ENCODE measurements around the gene BBLN.

The BBLN gene

DNA sequence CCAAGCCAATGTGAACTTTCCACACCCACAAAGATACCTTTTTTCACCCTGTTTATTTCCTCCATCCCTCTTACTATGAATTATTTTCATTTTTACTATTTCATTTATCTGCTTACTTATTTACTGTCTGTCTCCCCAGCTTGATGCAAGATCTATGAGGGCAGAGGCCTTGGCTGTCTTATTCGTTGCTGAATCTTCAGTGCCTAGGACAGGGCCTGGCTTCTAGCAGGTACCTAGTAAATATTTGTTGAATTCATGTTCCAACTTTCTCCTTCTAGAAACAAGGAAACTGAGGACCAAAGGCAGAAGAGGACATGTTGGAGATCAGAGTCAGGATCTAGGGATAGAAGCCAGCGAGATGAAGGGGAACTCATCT, 42.6 kb downstream of the BBLN start:
- in situ Hi-C loops (cut with HindIII; ENCODE audit: low sequenced_read_pairs) = no loop called here
- TF ChIP-seq, protein P1, sequence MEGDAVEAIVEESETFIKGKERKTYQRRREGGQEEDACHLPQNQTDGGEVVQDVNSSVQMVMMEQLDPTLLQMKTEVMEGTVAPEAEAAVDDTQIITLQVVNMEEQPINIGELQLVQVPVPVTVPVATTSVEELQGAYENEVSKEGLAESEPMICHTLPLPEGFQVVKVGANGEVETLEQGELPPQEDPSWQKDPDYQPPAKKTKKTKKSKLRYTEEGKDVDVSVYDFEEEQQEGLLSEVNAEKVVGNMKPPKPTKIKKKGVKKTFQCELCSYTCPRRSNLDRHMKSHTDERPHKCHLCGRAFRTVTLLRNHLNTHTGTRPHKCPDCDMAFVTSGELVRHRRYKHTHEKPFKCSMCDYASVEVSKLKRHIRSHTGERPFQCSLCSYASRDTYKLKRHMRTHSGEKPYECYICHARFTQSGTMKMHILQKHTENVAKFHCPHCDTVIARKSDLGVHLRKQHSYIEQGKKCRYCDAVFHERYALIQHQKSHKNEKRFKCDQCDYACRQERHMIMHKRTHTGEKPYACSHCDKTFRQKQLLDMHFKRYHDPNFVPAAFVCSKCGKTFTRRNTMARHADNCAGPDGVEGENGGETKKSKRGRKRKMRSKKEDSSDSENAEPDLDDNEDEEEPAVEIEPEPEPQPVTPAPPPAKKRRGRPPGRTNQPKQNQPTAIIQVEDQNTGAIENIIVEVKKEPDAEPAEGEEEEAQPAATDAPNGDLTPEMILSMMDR (IDR thresholded peaks at IDR 0.05; ENCODE audit: low read depth, low read length, missing control alignments) = no peak
- DNase-seq (ENCODE audit: low read depth) = no peak
- no peak overlapping the region for H3K4me3 ChIP-seq (ENCODE audit: low read depth, low read length)

DNA sequence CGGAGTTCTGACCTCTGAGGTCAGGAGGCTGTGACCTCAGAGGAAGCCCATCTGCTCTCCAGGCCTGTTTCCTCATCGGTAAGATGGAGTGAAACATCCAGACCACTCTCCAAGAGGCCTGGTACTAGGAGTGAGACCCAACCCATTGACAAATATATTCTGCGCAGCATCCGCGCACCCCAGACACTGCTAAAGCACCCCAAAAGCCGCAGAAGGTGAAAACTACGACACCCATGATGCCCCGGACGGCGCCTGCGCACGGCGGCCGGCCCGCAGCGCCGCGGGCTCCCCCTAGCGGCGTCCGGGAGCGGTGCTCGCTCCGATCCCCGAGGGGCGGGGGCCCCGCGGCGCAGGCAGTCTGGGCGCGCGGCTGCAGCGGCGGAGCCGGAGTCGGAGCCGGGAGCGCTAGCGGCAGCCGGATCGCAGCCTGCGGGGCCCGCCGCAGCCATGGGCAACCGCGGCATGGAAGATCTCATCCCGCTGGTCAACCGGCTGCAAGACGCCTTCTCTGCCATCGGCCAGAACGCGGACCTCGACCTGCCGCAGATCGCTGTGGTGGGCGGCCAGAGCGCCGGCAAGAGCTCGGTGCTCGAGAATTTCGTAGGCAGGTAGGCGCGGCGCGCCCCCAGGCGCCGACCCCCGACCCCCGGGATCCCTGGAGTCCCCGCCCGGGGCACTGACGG, 43.1 kb downstream of the BBLN start, which contains the start of gene DNM1:
TSS of gene DNM1 (plus strand) at position 356 of the 683 bp plus-strand sequence. CDS start at position 448, 92 bp downstream.
- H3K4me3 ChIP-seq (ENCODE audit: low read depth, low read length) = peak within 1 kb of the TSS; percentile 62
- in situ Hi-C loops (cut with HindIII; ENCODE audit: low sequenced_read_pairs) = no loop called here
- TF ChIP-seq, protein P1 (IDR thresholded peaks at IDR 0.05; ENCODE audit: low read depth, low read length, missing control alignments) = peak; percentile 66
- DNase-seq (ENCODE audit: low read depth) = no peak

DNA sequence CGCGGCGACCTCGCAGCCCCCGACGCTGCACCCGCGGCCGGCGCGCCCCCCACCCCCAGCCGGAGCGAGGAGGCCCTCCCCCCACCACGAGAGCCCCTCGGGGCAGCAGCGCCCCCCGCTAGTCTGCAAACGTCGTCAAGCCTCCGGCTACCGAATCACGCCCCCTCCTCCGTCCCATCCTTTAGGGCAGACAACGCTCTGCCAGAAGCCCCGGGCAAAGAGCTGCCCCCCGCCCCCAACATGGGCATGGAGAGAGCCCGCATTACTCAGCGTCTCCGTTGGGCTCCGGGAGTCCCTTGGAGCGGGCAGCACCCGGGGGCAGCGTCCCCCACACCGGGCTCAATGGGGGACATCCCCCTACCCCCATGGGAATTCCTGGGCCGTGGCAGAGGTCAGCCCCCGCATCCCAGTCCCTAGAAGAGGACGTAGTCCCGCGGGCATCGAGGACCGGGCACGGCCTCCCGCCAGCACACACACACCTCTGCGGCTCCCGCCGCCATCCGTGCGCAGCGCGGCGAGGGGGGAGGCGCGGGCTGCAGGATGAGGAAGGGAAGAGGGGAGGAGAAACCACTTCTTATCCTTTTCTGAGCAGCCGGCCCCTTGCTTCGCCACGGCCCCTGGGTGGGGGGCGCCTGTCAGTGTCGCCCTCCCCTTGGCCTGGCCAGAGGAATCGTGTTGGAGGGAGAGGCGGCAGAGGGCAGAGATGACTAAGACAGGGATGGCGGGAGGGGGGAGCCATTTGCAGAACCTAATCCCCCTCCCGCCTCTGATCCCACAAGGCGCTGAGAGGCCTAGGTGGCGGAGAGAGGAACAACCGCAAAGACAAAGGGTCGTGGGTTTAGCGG, 43.9 kb downstream of the BBLN start:
- DNase-seq (ENCODE audit: low read depth) = no peak
- peak overlapping the region; percentile 62 for H3K4me3 ChIP-seq (ENCODE audit: low read depth, low read length)
- TF ChIP-seq, protein P1 (IDR thresholded peaks at IDR 0.05; ENCODE audit: low read depth, low read length, missing control alignments) = no peak
- in situ Hi-C loops (cut with HindIII; ENCODE audit: low sequenced_read_pairs) = no loop called here

DNA sequence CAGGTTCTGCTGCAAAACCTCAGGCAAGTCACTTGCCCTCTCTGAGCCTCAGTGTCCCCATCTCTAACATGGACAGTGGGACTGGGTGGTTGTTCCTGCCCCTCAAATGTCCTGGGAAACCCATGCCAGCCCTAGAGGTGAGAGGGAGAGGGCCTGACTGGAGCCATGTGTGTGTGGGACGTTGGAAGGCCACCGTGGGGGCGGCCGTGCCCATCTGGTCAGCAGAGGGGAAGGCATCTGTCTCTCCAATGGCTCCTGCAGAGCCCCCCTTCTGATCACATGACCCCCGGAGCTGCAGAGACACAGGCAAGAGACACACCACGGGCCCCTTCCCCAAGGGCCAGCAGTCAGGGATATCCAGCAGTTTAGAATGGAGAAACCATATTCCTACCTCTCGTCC, 44.8 kb downstream of the BBLN start:
- H3K4me3 ChIP-seq (ENCODE audit: low read depth, low read length) = no peak overlapping the region
- no peak for DNase-seq (ENCODE audit: low read depth)
- TF ChIP-seq, protein P1 (IDR thresholded peaks at IDR 0.05; ENCODE audit: low read depth, low read length, missing control alignments) = no peak
- in situ Hi-C loops (cut with HindIII; ENCODE audit: low sequenced_read_pairs) = no loop called here

DNA sequence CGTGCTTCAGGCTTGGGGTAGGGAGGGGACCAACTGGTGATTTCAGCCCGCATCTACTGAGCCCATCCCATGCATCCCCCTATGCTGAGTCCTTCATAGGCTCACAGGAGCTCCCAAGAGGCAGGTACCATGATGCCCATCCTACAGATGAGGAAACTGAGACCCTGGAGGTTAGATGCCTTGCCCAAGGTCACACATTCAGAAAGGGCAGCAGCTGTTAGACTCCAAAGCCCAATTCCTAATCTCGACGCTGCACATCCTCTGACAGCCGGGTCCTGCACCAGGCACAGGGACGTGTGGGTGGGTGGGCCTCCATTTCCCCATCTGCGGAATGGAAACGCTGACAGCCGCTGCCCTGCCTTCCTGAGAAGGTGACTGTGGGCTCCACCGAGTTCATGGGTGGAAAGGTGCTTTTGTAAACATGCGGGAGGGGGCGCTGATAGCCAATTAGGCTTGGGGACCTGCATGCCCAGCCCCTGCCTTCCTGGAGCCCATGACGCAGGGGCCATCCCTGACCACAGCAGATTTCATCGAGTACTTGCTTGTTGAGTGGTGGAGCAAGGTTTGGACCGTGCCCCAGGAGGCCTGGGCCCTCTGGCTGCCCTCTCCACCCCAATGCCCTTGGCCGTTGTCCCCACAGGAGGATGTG, 45.4 kb downstream of the BBLN start:
- in situ Hi-C loops (cut with HindIII; ENCODE audit: low sequenced_read_pairs) = no loop called here
- no peak overlapping the region for H3K4me3 ChIP-seq (ENCODE audit: low read depth, low read length)
- TF ChIP-seq, protein P1 (IDR thresholded peaks at IDR 0.05; ENCODE audit: low read depth, low read length, missing control alignments) = no peak
- no peak for DNase-seq (ENCODE audit: low read depth)

DNA sequence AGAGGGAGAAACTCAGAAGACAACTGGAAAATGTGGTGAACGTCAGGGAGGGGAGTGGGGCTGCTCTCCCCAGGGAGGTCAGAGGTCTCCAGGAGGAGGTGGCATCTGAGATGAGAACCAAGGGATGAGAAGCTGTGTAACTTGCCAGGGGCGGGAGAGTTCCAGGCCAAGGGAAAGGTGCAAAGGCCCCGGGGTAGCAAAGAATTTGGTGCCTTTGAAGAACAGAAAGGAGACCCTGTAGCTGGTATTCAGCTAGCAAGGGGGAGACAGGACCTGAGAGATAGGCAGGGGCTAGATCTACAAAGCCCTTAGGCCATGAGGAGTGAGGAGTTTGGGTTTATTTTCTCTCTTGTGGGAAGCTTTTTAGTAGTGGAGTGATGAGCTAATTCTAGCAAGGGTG, 46.4 kb downstream of the BBLN start:
- in situ Hi-C loops (cut with HindIII; ENCODE audit: low sequenced_read_pairs) = no loop called here
- DNase-seq (ENCODE audit: low read depth) = no peak
- no peak overlapping the region for H3K4me3 ChIP-seq (ENCODE audit: low read depth, low read length)
- TF ChIP-seq, protein P1 (IDR thresholded peaks at IDR 0.05; ENCODE audit: low read depth, low read length, missing control alignments) = no peak
